AG08395 (cell line): ENCODE results near the gene TRPM3.

Source experiments
- DNase-seq: peaks from one replicate; pipeline ENCODE4 v3.0.0; 2012; ENCODE audit warnings: mixed read lengths, low spot score

Gene TRPM3

GRCh38 chr9:70609011-70609410, 512.4 kb downstream of the TRPM3 start:
- DNase-seq: no peak

- no peak for DNase-seq
Measured at GRCh38 chr9:70607926-70608325, 513.5 kb downstream of the TRPM3 start.

- DNase-seq: no peak
Measured at GRCh38 chr9:70607329-70607728, 514.1 kb downstream of the TRPM3 start.

GRCh38 chr9:70603020-70603411, 518.4 kb downstream of the TRPM3 start:
- no peak for DNase-seq

- peak; percentile 78 for DNase-seq
Measured at GRCh38 chr9:70602321-70603019, 519.0 kb downstream of the TRPM3 start.

- peak; percentile 85 for DNase-seq
Measured at GRCh38 chr9:70601000-70601951, 520.1 kb downstream of the TRPM3 start.

- peak; percentile 27 for DNase-seq
Measured at GRCh38 chr9:70600506-70600905, 520.9 kb downstream of the TRPM3 start.

GRCh38 chr9:70597886-70598285, 523.5 kb downstream of the TRPM3 start:
- DNase-seq: no peak

GRCh38 chr9:70595211-70595610, 526.2 kb downstream of the TRPM3 start:
- DNase-seq: peak; percentile 25

- DNase-seq: peak; percentile 55
Measured at GRCh38 chr9:70594386-70594944, 527.0 kb downstream of the TRPM3 start.

GRCh38 chr9:70593241-70593640, 528.2 kb downstream of the TRPM3 start:
- DNase-seq: no peak

- peak; percentile 29 for DNase-seq
Measured at GRCh38 chr9:70590315-70590677, 531.1 kb downstream of the TRPM3 start.

- DNase-seq: peak; percentile 72
Measured at GRCh38 chr9:70589571-70590314, 531.7 kb downstream of the TRPM3 start.

- no peak for DNase-seq
Measured at GRCh38 chr9:70588999-70589398, 532.4 kb downstream of the TRPM3 start.

- DNase-seq: no peak
Measured at GRCh38 chr9:70588381-70588780, 533.0 kb downstream of the TRPM3 start.

- peak; percentile 73 for DNase-seq
Measured at GRCh38 chr9:70587201-70587600, 534.2 kb downstream of the TRPM3 start.

GRCh38 chr9:70586476-70586875, 534.9 kb downstream of the TRPM3 start:
- DNase-seq: no peak

- DNase-seq: no peak
Measured at GRCh38 chr9:70581955-70582350, 539.5 kb downstream of the TRPM3 start.

- DNase-seq: no peak
Measured at GRCh38 chr9:70581214-70581954, 540.0 kb downstream of the TRPM3 start.

- DNase-seq: no peak
Measured at GRCh38 chr9:70580606-70581195, 540.7 kb downstream of the TRPM3 start.

- DNase-seq: no peak
Measured at GRCh38 chr9:70579686-70580085, 541.7 kb downstream of the TRPM3 start.
